ENCODE results near the gene TRPM3.

DNA sequence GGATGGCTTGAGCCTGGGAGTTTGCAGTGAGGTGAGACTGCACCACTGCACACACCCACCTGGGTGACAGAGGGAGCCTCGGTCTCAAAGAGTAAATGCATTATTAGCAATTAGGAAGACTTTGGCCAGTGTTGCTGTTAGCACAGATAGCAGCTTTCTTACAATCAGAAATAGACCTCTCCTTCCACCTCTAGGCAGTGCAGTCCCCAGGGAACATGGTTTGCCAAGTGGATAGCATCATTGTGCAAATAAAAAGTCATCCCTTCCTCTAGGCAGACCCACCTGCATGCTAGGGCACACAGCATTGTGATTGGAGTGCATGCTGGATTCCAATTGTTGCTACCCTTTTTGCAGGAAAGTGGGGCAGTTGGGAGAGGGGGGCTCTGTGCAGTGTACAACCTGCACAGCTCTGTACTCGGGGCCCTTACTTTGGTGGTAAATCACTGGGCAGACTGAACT, 629.1 kb downstream of the TRPM3 start:
- no peak for TF ChIP-seq EZH2phosphoT487 (IDR thresholded peaks at IDR 0.05; ENCODE audit: low read length)
- TF ChIP-seq, protein P1, sequence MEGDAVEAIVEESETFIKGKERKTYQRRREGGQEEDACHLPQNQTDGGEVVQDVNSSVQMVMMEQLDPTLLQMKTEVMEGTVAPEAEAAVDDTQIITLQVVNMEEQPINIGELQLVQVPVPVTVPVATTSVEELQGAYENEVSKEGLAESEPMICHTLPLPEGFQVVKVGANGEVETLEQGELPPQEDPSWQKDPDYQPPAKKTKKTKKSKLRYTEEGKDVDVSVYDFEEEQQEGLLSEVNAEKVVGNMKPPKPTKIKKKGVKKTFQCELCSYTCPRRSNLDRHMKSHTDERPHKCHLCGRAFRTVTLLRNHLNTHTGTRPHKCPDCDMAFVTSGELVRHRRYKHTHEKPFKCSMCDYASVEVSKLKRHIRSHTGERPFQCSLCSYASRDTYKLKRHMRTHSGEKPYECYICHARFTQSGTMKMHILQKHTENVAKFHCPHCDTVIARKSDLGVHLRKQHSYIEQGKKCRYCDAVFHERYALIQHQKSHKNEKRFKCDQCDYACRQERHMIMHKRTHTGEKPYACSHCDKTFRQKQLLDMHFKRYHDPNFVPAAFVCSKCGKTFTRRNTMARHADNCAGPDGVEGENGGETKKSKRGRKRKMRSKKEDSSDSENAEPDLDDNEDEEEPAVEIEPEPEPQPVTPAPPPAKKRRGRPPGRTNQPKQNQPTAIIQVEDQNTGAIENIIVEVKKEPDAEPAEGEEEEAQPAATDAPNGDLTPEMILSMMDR (IDR thresholded peaks at IDR 0.05; ENCODE audit: low read length), result no peak
